ENCODE results near the gene CRB3. TPM values are rescaled to one million over a fixed set of nuclear protein-coding genes. Genes with fewer than 3 reads are reported as not detected.

The CRB3 gene
- total and polyA plus RNA-seq, 2 experiments from 2014 or later, result 11.8 to 44.4 TPM

DNA sequence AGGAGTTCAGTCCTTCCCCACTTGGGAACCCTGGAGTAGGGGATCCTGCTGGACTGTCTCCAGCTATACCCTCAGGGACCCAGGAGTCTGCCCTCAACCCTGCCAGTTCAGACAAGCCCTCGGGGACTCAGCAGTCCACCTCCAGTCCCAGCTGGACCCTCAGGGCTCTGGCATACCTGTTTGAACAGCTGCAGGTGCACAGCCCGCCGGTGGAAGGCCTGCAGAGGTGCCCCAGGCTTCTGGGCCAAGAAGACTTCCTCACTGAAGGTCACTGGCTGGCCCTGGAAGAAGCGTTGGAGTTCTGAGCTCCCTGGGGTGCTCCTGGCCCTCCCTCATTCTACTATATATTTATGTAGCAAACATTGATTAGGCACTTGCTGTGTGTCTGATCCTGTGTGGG is 8.6 kb downstream of the CRB3 start (continued):
- TF ChIP-seq, protein P1, sequence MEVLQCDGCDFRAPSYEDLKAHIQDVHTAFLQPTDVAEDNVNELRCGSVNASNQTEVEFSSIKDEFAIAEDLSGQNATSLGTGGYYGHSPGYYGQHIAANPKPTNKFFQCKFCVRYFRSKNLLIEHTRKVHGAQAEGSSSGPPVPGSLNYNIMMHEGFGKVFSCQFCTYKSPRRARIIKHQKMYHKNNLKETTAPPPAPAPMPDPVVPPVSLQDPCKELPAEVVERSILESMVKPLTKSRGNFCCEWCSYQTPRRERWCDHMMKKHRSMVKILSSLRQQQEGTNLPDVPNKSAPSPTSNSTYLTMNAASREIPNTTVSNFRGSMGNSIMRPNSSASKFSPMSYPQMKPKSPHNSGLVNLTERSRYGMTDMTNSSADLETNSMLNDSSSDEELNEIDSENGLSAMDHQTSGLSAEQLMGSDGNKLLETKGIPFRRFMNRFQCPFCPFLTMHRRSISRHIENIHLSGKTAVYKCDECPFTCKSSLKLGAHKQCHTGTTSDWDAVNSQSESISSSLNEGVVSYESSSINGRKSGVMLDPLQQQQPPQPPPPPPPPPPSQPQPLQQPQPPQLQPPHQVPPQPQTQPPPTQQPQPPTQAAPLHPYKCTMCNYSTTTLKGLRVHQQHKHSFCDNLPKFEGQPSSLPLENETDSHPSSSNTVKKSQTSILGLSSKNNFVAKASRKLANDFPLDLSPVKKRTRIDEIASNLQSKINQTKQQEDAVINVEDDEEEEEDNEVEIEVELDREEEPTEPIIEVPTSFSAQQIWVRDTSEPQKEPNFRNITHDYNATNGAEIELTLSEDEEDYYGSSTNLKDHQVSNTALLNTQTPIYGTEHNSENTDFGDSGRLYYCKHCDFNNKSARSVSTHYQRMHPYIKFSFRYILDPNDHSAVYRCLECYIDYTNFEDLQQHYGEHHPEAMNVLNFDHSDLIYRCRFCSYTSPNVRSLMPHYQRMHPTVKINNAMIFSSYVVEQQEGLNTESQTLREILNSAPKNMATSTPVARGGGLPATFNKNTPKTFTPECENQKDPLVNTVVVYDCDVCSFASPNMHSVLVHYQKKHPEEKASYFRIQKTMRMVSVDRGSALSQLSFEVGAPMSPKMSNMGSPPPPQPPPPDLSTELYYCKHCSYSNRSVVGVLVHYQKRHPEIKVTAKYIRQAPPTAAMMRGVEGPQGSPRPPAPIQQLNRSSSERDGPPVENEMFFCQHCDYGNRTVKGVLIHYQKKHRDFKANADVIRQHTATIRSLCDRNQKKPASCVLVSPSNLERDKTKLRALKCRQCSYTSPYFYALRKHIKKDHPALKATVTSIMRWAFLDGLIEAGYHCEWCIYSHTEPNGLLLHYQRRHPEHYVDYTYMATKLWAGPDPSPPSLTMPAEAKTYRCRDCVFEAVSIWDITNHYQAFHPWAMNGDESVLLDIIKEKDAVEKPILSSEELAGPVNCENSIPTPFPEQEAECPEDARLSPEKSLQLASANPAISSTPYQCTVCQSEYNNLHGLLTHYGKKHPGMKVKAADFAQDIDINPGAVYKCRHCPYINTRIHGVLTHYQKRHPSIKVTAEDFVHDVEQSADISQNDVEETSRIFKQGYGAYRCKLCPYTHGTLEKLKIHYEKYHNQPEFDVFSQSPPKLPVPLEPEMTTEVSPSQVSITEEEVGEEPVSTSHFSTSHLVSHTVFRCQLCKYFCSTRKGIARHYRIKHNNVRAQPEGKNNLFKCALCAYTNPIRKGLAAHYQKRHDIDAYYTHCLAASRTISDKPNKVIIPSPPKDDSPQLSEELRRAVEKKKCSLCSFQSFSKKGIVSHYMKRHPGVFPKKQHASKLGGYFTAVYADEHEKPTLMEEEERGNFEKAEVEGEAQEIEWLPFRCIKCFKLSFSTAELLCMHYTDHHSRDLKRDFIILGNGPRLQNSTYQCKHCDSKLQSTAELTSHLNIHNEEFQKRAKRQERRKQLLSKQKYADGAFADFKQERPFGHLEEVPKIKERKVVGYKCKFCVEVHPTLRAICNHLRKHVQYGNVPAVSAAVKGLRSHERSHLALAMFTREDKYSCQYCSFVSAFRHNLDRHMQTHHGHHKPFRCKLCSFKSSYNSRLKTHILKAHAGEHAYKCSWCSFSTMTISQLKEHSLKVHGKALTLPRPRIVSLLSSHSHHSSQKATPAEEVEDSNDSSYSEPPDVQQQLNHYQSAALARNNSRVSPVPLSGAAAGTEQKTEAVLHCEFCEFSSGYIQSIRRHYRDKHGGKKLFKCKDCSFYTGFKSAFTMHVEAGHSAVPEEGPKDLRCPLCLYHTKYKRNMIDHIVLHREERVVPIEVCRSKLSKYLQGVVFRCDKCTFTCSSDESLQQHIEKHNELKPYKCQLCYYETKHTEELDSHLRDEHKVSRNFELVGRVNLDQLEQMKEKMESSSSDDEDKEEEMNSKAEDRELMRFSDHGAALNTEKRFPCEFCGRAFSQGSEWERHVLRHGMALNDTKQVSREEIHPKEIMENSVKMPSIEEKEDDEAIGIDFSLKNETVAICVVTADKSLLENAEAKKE (CRISPR knock-in tag; IDR thresholded peaks at IDR 0.05), result no peak
- TF ChIP-seq JUNB (IDR thresholded peaks at IDR 0.05; ENCODE audit: unreplicated experiment), result no peak
- TF ChIP-seq CTCF (conservative IDR thresholded peaks at IDR 0.05; ENCODE audit: low read depth in 2 of 2), result no peak
- TF ChIP-seq NANOG (IDR thresholded peaks at IDR 0.05; ENCODE audit: borderline replicate concordance), result no peak

DNA sequence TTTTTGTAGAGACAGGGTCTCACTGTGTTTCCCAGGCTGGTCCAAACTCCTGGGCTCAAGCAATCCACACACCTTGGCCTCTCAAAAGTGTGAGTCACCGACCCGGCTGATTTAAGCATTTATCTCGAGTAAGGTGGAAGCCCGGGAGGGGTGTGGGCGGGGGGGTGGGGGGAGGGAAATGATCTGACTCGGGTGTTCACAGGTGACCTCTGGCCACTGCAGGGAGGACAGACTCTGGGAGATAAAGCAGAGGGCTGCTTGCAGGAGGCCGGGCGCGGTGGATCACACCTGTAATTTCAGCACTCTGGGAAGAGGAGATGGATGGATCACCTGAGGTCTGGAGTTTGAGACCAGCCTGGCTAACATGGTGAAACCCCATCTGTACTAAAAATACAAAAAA is 9.6 kb downstream of the CRB3 start:
- Histone ChIP-seq H3K79me2 (replicated peaks; ENCODE audit: insufficient read depth) (no peaks in the 10 kb centered on the region), H4K20me1 (replicated peaks; ENCODE audit: insufficient read depth) (no peaks in the 10 kb centered on the region), H3K4me1 (ENCODE audit: insufficient read depth) (no peaks in the 10 kb centered on the region; the same call in 1 of the 2 replicates), H3K9me2 (ENCODE audit: insufficient read depth) (no peaks in the 10 kb centered on the region), H3F3A (replicated peaks; ENCODE audit: low read depth) (no peaks in the 10 kb centered on the region), H2AFZ (no peak overlapping the region), H3K27ac (ENCODE audit: low read depth) (no peak overlapping the region), H3K36me3 (ENCODE audit: insufficient read depth) (no peaks in the 10 kb centered on the region), H3K4me2 (no peak overlapping the region), H3K27me3 (ENCODE audit: insufficient read depth) (peaks cover 14% of the 10 kb centered on the region), H3K4me3 (no peak overlapping the region)
- Mint-ChIP-seq H3K4me1 (peaks cover 10% of the 10 kb centered on the region; the same call in 2 of the 3 replicates), H3K9me3 (no peaks in the 10 kb centered on the region), H3K27me3 (ENCODE audit: insufficient read depth, low read depth, poor library complexity) (peaks cover 9% of the 10 kb centered on the region), H3K27ac (no peak overlapping the region), H3K4me3 (no peak overlapping the region), H3K36me3 (ENCODE audit: low read depth) (no peaks in the 10 kb centered on the region)
- ATAC-seq (no peak), DNase-seq (ENCODE audit: low spot score) (no peak)
- TF ChIP-seq, protein P1 (CRISPR knock-in tag; IDR thresholded peaks at IDR 0.05), result no peak
- TF ChIP-seq POLR2AphosphoS5 (IDR thresholded peaks at IDR 0.05; ENCODE audit: low read depth) (no peak), ZNF114 (CRISPR knock-in tag; IDR thresholded peaks at IDR 0.05) (no peak)

Data from GM23338 (cell line).